Sigmoid colon (tissue), 7 donors: Measurements from ENCODE around the gene CFAP99. TPM values are rescaled to one million over a fixed set of nuclear protein-coding genes. Genes with fewer than 3 reads are reported as not detected.

Experiments
- DNase-seq: peaks from one replicate; pipeline ENCODE4 v3.0.0-alpha.2; 2019
- H3K27ac ChIP-seq, 4 donors: fragments of 200-600 bp; sonication (generic); one replicate each; pipeline ENCODE4 v1.5.1; 2016 to 2019; ENCODE audit warnings: mild to moderate bottlenecking in 1 of 4
- H3K27me3 ChIP-seq, 3 donors: fragments of 200-600 bp; sonication (generic); one replicate each; pipeline ENCODE4 v1.5.1; 2019; ENCODE audit warnings: mild to moderate bottlenecking in 1 of 3
- H3K36me3 ChIP-seq, 4 donors: fragments of 200-600 bp; sonication (generic); one replicate each; pipeline ENCODE4 v1.5.1; 2016 to 2019
- H3K4me1 ChIP-seq, 4 donors: fragments of 200-600 bp; sonication (generic); one replicate each; pipeline ENCODE4 v1.5.1; 2017 to 2019
- H3K4me3 ChIP-seq, 4 donors: fragments of 200-600 bp; sonication (generic); one replicate each; pipeline ENCODE4 v1.5.1; 2017 to 2019; ENCODE audit warnings: mild to moderate bottlenecking in 2 of 4, moderate library complexity in 1 of 4
- H3K9me3 ChIP-seq, 4 donors: fragments of 200-600 bp in 3 of 4; sonication (generic) in 3 of 4; one replicate each; pipeline versions ENCODE4 v1.5.1 to v1.6.1; 2013 to 2019
- EP300 ChIP-seq, 4 donors: sonication (generic); formaldehyde crosslinking; IDR thresholded peaks; one replicate each; pipeline ENCODE4 v1.6.1; 2017; ENCODE audit warnings: antibody characterized with exemption in 4 of 4
- POLR2A ChIP-seq, 2 donors: fragments of 450-650 bp; IDR thresholded peaks; one replicate each; pipeline ENCODE4 v1.6.1; 2016; ENCODE audit warnings: antibody characterized with exemption in 2 of 2, mild to moderate bottlenecking in 2 of 2, moderate library complexity in 2 of 2
- POLR2AphosphoS5 ChIP-seq, 4 donors: sonication (generic); formaldehyde crosslinking; IDR thresholded peaks; one replicate each; pipeline ENCODE4 v1.6.1; 2017; ENCODE audit warnings: antibody characterized with exemption in 4 of 4
- WGBS, 2 donors: extraction: QIAGEN DNeasy Blood & Tissue Kit; methylation state at CpG; one replicate each; pipeline ENCODE4 v1.1.7; 2013; 5-methylcytosine and 5-hydroxymethylcytosine counted together
- intact Hi-C: fragments of 100-400 bp; cut with DNase I; formaldehyde crosslinking; loops from one replicate; pipeline ENCODE4 v1.15.1; 2023
- polyA plus RNA-seq, 3 donors: library from polyadenylated mRNA; stranded (reverse); fragments of 200-250 nt; gene quantifications; one replicate each; pipeline ENCODE4 v1.2.3, GENCODE V29; 2013
- total RNA-seq, 4 donors: library from RNA; depleted of rRNA; stranded (reverse); fragments of >200 nt; gene quantifications; one replicate each; pipeline ENCODE4 v1.1.0, GENCODE V29; 2016
- TF ChIP-seq, protein P1 (sequence below), 4 experiments: fragments of 450-650 bp in 3 of 4; fragments of 200-600 bp in 1 of 4; IDR thresholded peaks; one replicate each; pipeline ENCODE4 v1.5.1; 2016 to 2019; ENCODE audit warnings: antibody characterized with exemption in 4 of 4, mild to moderate bottlenecking in 3 of 4, moderate library complexity in 2 of 4
- donor health status: healthy with polysubstance abuse.
- donor health status: Bipolar disorder and iron deficiency.
- donor health status: healthy.

Gene CFAP99
- total and polyA plus RNA-seq, 7 donors, result 0.58 TPM; not detected in 6

DNA sequence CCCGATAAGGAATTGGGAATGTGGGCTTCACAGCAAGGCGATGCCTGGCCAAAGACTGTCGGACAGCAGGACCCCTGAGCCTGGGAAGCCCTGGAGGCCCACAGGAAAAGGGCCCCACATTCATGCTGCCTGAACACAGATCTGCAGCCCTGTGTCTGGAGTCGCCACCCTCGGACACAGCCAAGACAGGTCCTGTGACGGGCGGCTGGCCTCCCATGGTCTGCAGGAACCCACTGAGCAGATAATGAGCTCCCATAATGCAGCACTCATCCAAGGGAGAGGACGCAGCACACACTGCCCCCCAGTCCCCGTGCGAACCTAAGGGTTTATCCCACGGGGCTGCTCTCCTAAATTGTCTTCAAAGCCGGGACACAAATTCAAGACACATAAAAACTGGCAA, 30.9 kb upstream of the CFAP99 start:
- peaks cover 0 to 10% (median 0%) of the 10 kb centered on the region in 3 donors for H3K27me3 ChIP-seq
- TF ChIP-seq EP300 (IDR thresholded peaks at IDR 0.05), result no peak
- TF ChIP-seq, protein P1, sequence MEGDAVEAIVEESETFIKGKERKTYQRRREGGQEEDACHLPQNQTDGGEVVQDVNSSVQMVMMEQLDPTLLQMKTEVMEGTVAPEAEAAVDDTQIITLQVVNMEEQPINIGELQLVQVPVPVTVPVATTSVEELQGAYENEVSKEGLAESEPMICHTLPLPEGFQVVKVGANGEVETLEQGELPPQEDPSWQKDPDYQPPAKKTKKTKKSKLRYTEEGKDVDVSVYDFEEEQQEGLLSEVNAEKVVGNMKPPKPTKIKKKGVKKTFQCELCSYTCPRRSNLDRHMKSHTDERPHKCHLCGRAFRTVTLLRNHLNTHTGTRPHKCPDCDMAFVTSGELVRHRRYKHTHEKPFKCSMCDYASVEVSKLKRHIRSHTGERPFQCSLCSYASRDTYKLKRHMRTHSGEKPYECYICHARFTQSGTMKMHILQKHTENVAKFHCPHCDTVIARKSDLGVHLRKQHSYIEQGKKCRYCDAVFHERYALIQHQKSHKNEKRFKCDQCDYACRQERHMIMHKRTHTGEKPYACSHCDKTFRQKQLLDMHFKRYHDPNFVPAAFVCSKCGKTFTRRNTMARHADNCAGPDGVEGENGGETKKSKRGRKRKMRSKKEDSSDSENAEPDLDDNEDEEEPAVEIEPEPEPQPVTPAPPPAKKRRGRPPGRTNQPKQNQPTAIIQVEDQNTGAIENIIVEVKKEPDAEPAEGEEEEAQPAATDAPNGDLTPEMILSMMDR (IDR thresholded peaks at IDR 0.05), result no peak
- TF ChIP-seq POLR2A (IDR thresholded peaks at IDR 0.05), result no peak
- no peak for TF ChIP-seq POLR2AphosphoS5 (IDR thresholded peaks at IDR 0.05)
- intact Hi-C loops, result no loop called here
- H3K4me1 ChIP-seq, result no peaks in the 10 kb centered on the region
- H3K9me3 ChIP-seq, result no peaks in the 10 kb centered on the region
- DNase-seq, result no peak
- no peaks in the 10 kb centered on the region for H3K36me3 ChIP-seq
- H3K27ac ChIP-seq, result no peak overlapping the region
- 93 to 94% methylated on average over 12 of the region's 12 CpGs for WGBS, 2 donors
- H3K4me3 ChIP-seq, result no peak overlapping the region

DNA sequence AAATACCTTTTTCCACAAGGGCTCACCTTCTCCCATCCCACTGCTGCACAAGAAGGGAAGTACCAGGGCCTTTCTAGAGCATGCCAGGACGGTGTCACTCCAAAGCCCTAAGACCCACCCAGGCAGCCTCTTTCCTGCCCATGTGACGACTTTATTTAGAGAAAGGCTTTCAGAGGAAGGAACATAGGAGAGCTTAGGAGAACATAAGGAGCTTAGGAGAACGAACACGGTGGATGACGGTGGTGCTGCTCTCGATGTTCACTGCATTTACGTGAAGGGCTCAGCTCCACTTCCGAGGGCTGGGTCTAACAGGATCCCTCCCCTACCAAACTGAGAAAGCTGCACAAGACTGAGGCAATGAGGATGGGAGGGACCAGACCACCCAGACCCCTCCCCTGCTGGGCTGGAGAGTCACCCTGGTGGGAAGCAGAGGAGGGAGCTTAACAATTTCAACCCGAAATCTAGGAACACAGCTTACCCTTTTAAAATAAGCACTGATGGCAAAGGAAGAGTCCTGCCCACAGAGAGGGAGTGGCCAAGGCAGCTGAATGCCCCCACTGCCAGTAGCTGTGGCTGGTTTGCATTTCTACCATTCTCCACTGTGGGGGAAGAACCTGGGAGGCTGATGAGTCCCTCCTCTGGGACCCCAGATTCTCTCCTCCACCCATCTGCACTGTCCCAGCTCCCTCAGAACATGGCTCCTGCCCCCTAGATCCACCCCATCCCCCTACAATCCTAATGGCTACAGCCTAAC, 30.1 kb upstream of the CFAP99 start:
- Histone ChIP-seq H3K27ac (no peak overlapping the region), H3K9me3 (no peaks in the 10 kb centered on the region), H3K4me1 (no peaks in the 10 kb centered on the region), H3K36me3 (no peaks in the 10 kb centered on the region), H3K4me3 (no peak overlapping the region), H3K27me3 (peaks cover 0 to 10% (median 0%) of the 10 kb centered on the region in 3 donors)
- no peak for DNase-seq
- whole genome bisulfite sequencing, 2 donors, result 75 to 76% methylated on average over 9 of the region's 9 CpGs
- intact Hi-C loops, result no loop called here
- TF ChIP-seq, protein P1 (IDR thresholded peaks at IDR 0.05), result no peak
- TF ChIP-seq EP300 (IDR thresholded peaks at IDR 0.05) (no peak), POLR2AphosphoS5 (IDR thresholded peaks at IDR 0.05) (no peak), POLR2A (IDR thresholded peaks at IDR 0.05) (no peak)

DNA sequence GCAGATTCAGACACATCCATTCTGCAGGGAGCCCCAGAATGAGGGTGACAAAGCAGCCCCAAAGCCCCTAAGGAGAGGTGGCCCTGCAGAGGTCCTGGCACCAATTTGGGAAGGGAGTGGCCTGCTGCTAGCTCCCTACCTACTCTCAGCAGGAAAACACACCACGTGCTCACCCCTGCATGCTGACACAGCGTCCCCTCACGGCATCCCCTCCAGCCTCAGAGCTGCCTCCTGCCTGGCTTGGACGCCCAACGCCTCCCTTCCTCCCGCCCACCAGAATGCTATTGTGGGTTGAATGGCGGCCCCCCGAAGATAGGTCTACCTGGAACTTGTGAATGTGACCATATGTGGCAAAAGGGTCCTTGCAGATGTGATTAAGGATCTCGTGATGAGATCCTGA, 29.1 kb upstream of the CFAP99 start:
- no peak for DNase-seq
- H3K36me3 ChIP-seq, result no peaks in the 10 kb centered on the region
- intact Hi-C loops, result no loop called here
- no peaks in the 10 kb centered on the region for H3K9me3 ChIP-seq
- H3K27me3 ChIP-seq, result peaks cover 0 to 19% (median 0%) of the 10 kb centered on the region in 3 donors
- WGBS, 2 donors, result 83 to 90% methylated on average over 9 of the region's 9 CpGs
- H3K4me3 ChIP-seq, result no peak overlapping the region
- H3K27ac ChIP-seq, result no peak overlapping the region
- H3K4me1 ChIP-seq, result no peaks in the 10 kb centered on the region
- TF ChIP-seq, protein P1 (IDR thresholded peaks at IDR 0.05), result no peak
- TF ChIP-seq POLR2AphosphoS5 (IDR thresholded peaks at IDR 0.05) (no peak), POLR2A (IDR thresholded peaks at IDR 0.05) (no peak), EP300 (IDR thresholded peaks at IDR 0.05) (no peak)

DNA sequence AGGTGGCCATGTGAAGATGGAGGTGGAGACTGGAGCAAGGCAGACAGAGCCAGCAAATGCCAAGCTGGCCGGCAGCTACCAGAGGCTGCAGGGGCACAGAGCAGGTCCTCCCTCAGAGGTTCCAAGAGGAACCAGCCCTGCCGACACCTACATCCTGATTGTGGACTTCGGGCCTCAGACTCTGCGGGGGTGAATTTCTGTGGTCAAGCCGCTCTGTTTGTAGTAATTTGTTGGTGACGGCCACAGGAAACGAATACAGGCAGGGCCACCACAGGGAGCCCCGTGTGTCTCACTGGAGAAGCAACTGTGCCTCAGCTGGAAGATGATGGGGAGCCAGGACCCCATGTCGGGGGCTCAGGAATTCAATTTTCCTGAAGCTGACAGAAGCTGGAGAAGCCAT, 28.6 kb upstream of the CFAP99 start:
- no peak for DNase-seq
- 69 to 80% methylated on average over 9 of the region's 9 CpGs for WGBS, 2 donors
- Histone ChIP-seq H3K9me3 (no peaks in the 10 kb centered on the region), H3K27ac (no peak overlapping the region), H3K27me3 (peaks cover 0 to 21% (median 0%) of the 10 kb centered on the region in 3 donors), H3K4me3 (no peak overlapping the region), H3K36me3 (no peaks in the 10 kb centered on the region), H3K4me1 (no peaks in the 10 kb centered on the region)
- intact Hi-C loops, result no loop called here
- TF ChIP-seq, protein P1 (IDR thresholded peaks at IDR 0.05), result no peak
- TF ChIP-seq POLR2AphosphoS5 (IDR thresholded peaks at IDR 0.05) (no peak), POLR2A (IDR thresholded peaks at IDR 0.05) (no peak), EP300 (IDR thresholded peaks at IDR 0.05) (no peak)
